HCT116 (cell line): ENCODE results near the gene CBL. TPM values are rescaled to one million over a fixed set of nuclear protein-coding genes. Genes with fewer than 3 reads are reported as not detected.

ENCODE experiments used
- ATAC-seq: fragments of 200-7000 bp; cut with Tn5 transposase; 2 replicates; pipeline ENCODE4 v1.9.1; 2020; ENCODE audit warnings: mild to moderate bottlenecking, moderate library complexity
- BruUV-seq: library from RNA; stranded (reverse); fragments of 400-500 nt; replicated peaks from 2 replicates; lab custom pipeline; 2021; lab: Mats Ljungman, UMichigan
- CTCF ChIA-PET: fragments of 300-600 bp; sonication (Branson Sonifier 250); formaldehyde crosslinking; loops from one replicate; lab custom pipeline; 2021; ENCODE audit warnings: antibody characterized with exemption; lab: Charles Lee
- POLR2A ChIA-PET: fragments of 300-600, 350-600 bp; sonication (Branson Sonifier 250); formaldehyde crosslinking; loops from one replicate; lab custom pipeline; 2021; ENCODE audit warnings: antibody characterized with exemption; lab: Charles Lee
- RAD21 ChIA-PET, 2 experiments: fragments of 300-600 bp; sonication (Branson Sonifier 250); formaldehyde crosslinking; loops; one replicate each; lab custom pipeline; 2023; ENCODE audit warnings: low total read pairs in 2 of 2; ENCODE audit not compliant: uncharacterized antibody in 2 of 2, unreplicated experiment in 2 of 2, low non-redundant PET in 1 of 2; lab: Charles Lee
- DNase-seq: peaks from one replicate; pipeline ENCODE4 v3.0.0-alpha.2; 2010; ENCODE audit warnings: low read depth, low spot score
- H2AFZ ChIP-seq: fragments of 200-600 bp; shearing (Covaris generic), sonication (generic); 2 replicates; pipeline ENCODE4 v1.6.1; 2017; ENCODE audit warnings: low read depth, mixed run types, mixed read lengths, antibody characterized with exemption, low read length; ENCODE audit not compliant: poor library complexity, severe bottlenecking
- H3K27ac ChIP-seq: 2 replicates; pipeline ENCODE4 v1.5.1; 2012; ENCODE audit warnings: low read depth, low read length
- H3K27me3 ChIP-seq: fragments of 200-600 bp; sonication (generic); 2 replicates; pipeline ENCODE4 v1.6.1; 2016; ENCODE audit warnings: mixed run types, low read length, mixed read lengths; ENCODE audit not compliant: insufficient read depth
- H3K36me3 ChIP-seq, 2 experiments: fragments of 200-500 bp in 1 of 2; fragments of 200-600 bp in 1 of 2; sonication (Bioruptor generic) in 1 of 2; sonication (generic) in 1 of 2; 2 replicates each; pipeline versions ENCODE4 v1.5.1 to v1.6.1; 2014 to 2016; ENCODE audit warnings: low read length in 2 of 2, inconsistent platforms in 1 of 2, mixed read lengths in 1 of 2, mixed run types in 1 of 2; ENCODE audit not compliant: insufficient read depth in 2 of 2, control insufficient read depth in 1 of 2
- H3K4me1 ChIP-seq, 2 experiments: fragments of 200-600 bp in 1 of 2; sonication (generic) in 1 of 2; 2 replicates each; pipeline versions ENCODE4 v1.5.1 to v1.6.1; 2012 to 2017; ENCODE audit warnings: low read length in 2 of 2, inconsistent platforms in 1 of 2, mild to moderate bottlenecking in 1 of 2, mixed read lengths in 1 of 2, mixed run types in 1 of 2, moderate library complexity in 1 of 2; ENCODE audit not compliant: insufficient read depth in 2 of 2, control insufficient read depth in 1 of 2
- H3K4me2 ChIP-seq: fragments of 200-600 bp; sonication (generic); 2 replicates; pipeline ENCODE4 v1.6.1; 2017; ENCODE audit warnings: mixed run types, low read length, mixed read lengths
- H3K4me3 ChIP-seq, 2 experiments: fragments of 200-600 bp in 1 of 2; sonication (generic) in 1 of 2; replicated peaks in 1 of 2; 2 replicates each; pipeline ENCODE4 v1.5.1; 2011 to 2016; ENCODE audit warnings: low read length in 2 of 2, control low read depth in 1 of 2, low read depth in 1 of 2, mild to moderate bottlenecking in 1 of 2, mixed read lengths in 1 of 2, mixed run types in 1 of 2
- H3K79me2 ChIP-seq: fragments of 200-600 bp; sonication (generic); 2 replicates; pipeline ENCODE4 v1.6.1; 2017; ENCODE audit warnings: mild to moderate bottlenecking, mixed run types, low read length, moderate library complexity, mixed read lengths; ENCODE audit not compliant: insufficient read depth
- H3K9ac ChIP-seq: fragments of 200-600 bp; sonication (generic); 2 replicates; pipeline ENCODE4 v1.6.1; 2016; ENCODE audit warnings: low read length, mixed read lengths
- H3K9me2 ChIP-seq: fragments of 200-600 bp; sonication (generic), shearing (Covaris generic); 2 replicates; pipeline ENCODE4 v1.6.1; 2017; ENCODE audit warnings: mixed run types, mild to moderate bottlenecking, moderate library complexity; ENCODE audit not compliant: insufficient read depth
- H3K9me3 ChIP-seq, 2 experiments: fragments of 200-500 bp in 1 of 2; fragments of 200-600 bp in 1 of 2; sonication (Bioruptor generic) in 1 of 2; sonication (generic) in 1 of 2; 2 replicates each; pipeline ENCODE4 v1.6.1; 2014 to 2017; ENCODE audit warnings: low read length in 2 of 2, mixed read lengths in 2 of 2, inconsistent platforms in 1 of 2, low read depth in 1 of 2, mild to moderate bottlenecking in 1 of 2, mixed run types in 1 of 2, moderate library complexity in 1 of 2; ENCODE audit not compliant: control insufficient read depth in 1 of 2, insufficient read depth in 1 of 2
- H4K20me1 ChIP-seq: fragments of 200-600 bp; sonication (generic), shearing (Covaris generic); 2 replicates; pipeline ENCODE4 v1.6.1; 2017; ENCODE audit warnings: mixed run types, mild to moderate bottlenecking, moderate library complexity; ENCODE audit not compliant: insufficient read depth
- EGR1 ChIP-seq: IDR thresholded peaks from 2 replicates; pipeline ENCODE4 v1.6.1; 2012; ENCODE audit warnings: low read depth
- ELF1 ChIP-seq: IDR thresholded peaks from 2 replicates; pipeline ENCODE4 v1.6.1; 2012; ENCODE audit warnings: low read depth, borderline replicate concordance
- EZH2 ChIP-seq: fragments of 200-600 bp; sonication (generic); IDR thresholded peaks from 2 replicates; pipeline ENCODE4 v1.6.1; 2017; ENCODE audit warnings: antibody characterized with exemption, mixed run types
- EZH2phosphoT487 ChIP-seq: fragments of 200-600 bp; IDR thresholded peaks from 2 replicates; pipeline ENCODE4 v1.6.1; 2018; ENCODE audit warnings: antibody characterized with exemption, borderline replicate concordance
- FOSL1 ChIP-seq: IDR thresholded peaks from 2 replicates; pipeline ENCODE4 v1.6.1; 2012; ENCODE audit warnings: low read depth
- JUND ChIP-seq: IDR thresholded peaks from 2 replicates; pipeline ENCODE4 v1.6.1; 2012
- MAX ChIP-seq: IDR thresholded peaks from 2 replicates; pipeline ENCODE4 v1.6.1; 2012
- POLR2A ChIP-seq: IDR thresholded peaks from 2 replicates; pipeline ENCODE4 v1.7.0; 2011; ENCODE audit warnings: borderline replicate concordance; ENCODE audit not compliant: insufficient read depth, insufficient read length; ENCODE audit errors: extremely low read depth
- RAD21 ChIP-seq: IDR thresholded peaks from 2 replicates; pipeline ENCODE4 v1.6.1; 2012; ENCODE audit warnings: low read depth, mild to moderate bottlenecking
- SRF ChIP-seq: IDR thresholded peaks from 2 replicates; pipeline ENCODE4 v1.6.1; 2012; ENCODE audit warnings: low read depth
- YY1 ChIP-seq: IDR thresholded peaks from 2 replicates; pipeline ENCODE4 v1.6.1; 2011; ENCODE audit warnings: low read length, low read depth, moderate library complexity, mild to moderate bottlenecking; ENCODE audit not compliant: insufficient replicate concordance; ENCODE audit errors: extremely low read depth
- ZBTB33 ChIP-seq: IDR thresholded peaks from 2 replicates; pipeline ENCODE4 v1.6.1; 2011; ENCODE audit warnings: mild to moderate bottlenecking, low read length, moderate library complexity; ENCODE audit not compliant: insufficient replicate concordance; ENCODE audit errors: extremely low read depth
- ZFX ChIP-seq: fragments of 450-650 bp; IDR thresholded peaks from 2 replicates; pipeline ENCODE4 v1.6.1; 2017
- ZNF274 ChIP-seq: fragments of 200-500 bp; sonication (Bioruptor generic); IDR thresholded peaks from 2 replicates; pipeline ENCODE4 v1.6.1; 2014; ENCODE audit warnings: mild to moderate bottlenecking, low read depth, low read length, inconsistent platforms
- intact Hi-C: fragments of 100-400 bp; cut with micrococcal nuclease; formaldehyde crosslinking; loops from 2 replicates; pipeline ENCODE4 v1.10.0; 2022
- total RNA-seq: library from RNA; stranded (reverse); gene quantifications from one replicate; pipeline ENCODE4 v1.2.1, GENCODE V29; 2021; ENCODE audit not compliant: unreplicated experiment
- TF ChIP-seq, protein P1 (sequence below): IDR thresholded peaks from 2 replicates; pipeline ENCODE4 v1.6.1; 2012

CBL gene
- total RNA-seq, 1 experiment from 2014 or later: 31.1 TPM

- no peaks in the 10 kb centered on the region for H3K9me2 ChIP-seq
- ChIA-PET RAD21 (no interaction called here), POLR2A (no interaction called here), CTCF (no interaction called here)
- no peaks in the 10 kb centered on the region for H4K20me1 ChIP-seq
- no peak for ATAC-seq
- no peak overlapping the region for H3K9ac ChIP-seq
- TF ChIP-seq JUND: no peak
- TF ChIP-seq ZFX: no peak
- TF ChIP-seq SRF: no peak
- TF ChIP-seq EGR1: no peak
- no peaks in the 10 kb centered on the region for H3K9me3 ChIP-seq
- no peak overlapping the region for H3K27ac ChIP-seq
- no peaks in the 10 kb centered on the region for H3K79me2 ChIP-seq
- no peak overlapping the region for H3K4me2 ChIP-seq
- peaks cover 0 to 4% of the 10 kb centered on the region in 2 experiments; a peak in 2 of 4 replicates for H3K4me1 ChIP-seq
- H2AFZ ChIP-seq: no peak overlapping the region
- H3K27me3 ChIP-seq: no peaks in the 10 kb centered on the region
- peaks cover 18 to 34% of the 10 kb centered on the region in 2 experiments for H3K36me3 ChIP-seq
- BruUV-seq: no TSS peak
- no peak for DNase-seq
- intact Hi-C loops: loop anchor here (10.0 kb wide), 1 partner anchor 193 kb away; the partner anchor contains the start of genes C2CD2L and DPAGT1
- no peak overlapping the region for H3K4me3 ChIP-seq
These were observed 91.8 kb downstream of the CBL start for GRCh38 chr11:119297938-119298337.

DNA sequence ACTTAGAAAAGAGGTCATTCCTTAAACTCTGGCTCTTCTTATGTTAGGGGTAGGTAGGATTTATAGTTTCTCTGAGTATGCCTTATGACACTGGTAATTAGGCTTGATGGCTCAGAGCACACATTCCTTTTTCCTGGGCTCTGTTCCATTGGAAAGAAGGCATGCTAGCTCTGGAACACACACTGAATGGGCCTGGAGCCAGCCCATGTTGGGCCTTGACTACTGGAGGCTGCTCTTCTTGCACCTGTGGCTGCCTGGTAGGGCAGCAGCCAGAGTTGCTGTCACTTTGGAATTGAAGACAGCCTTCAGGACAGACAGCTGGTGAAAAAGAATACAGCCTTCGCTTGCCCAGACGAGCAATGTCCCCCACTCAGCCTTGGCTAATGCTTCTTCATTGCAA, 92.6 kb downstream of the CBL start:
- Histone ChIP-seq H3K9ac (no peak overlapping the region), H3K27me3 (no peaks in the 10 kb centered on the region), H3K9me3 (no peaks in the 10 kb centered on the region), H3K4me3 (no peak overlapping the region), H4K20me1 (no peaks in the 10 kb centered on the region), H3K27ac (no peak overlapping the region), H3K36me3 (peaks cover 21 to 34% of the 10 kb centered on the region in 2 experiments), H3K4me1 (peaks cover 0 to 4% of the 10 kb centered on the region in 2 experiments; a peak in 2 of 4 replicates), H3K9me2 (no peaks in the 10 kb centered on the region), H3K4me2 (no peak overlapping the region), H2AFZ (no peak overlapping the region), H3K79me2 (no peaks in the 10 kb centered on the region)
- BruUV-seq: no TSS peak
- ChIA-PET CTCF (no interaction called here), POLR2A (no interaction called here), RAD21 (no interaction called here)
- intact Hi-C loops: loop anchor here (10.0 kb wide), 1 partner anchor 194 kb away; the partner anchor contains the start of genes C2CD2L and DPAGT1
- ATAC-seq (no peak), DNase-seq (no peak)
- no peak for TF ChIP-seq POLR2A
- no peak for TF ChIP-seq SRF
- TF ChIP-seq ZBTB33: no peak
- no peak for TF ChIP-seq MAX
- TF ChIP-seq ELF1: no peak
- TF ChIP-seq, protein P1, sequence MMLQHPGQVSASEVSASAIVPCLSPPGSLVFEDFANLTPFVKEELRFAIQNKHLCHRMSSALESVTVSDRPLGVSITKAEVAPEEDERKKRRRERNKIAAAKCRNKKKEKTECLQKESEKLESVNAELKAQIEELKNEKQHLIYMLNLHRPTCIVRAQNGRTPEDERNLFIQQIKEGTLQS: no peak
- no peak for TF ChIP-seq EGR1
- TF ChIP-seq FOSL1: no peak
- no peak for TF ChIP-seq JUND
- TF ChIP-seq ZNF274: no peak
- no peak for TF ChIP-seq RAD21
- TF ChIP-seq YY1: no peak
- TF ChIP-seq EZH2: no peak
- no peak for TF ChIP-seq EZH2phosphoT487
